Psoas muscle (tissue), 8 donors: ENCODE measurements around the gene OCA2. TPM values are rescaled to one million over a fixed set of nuclear protein-coding genes. Genes with fewer than 3 reads are reported as not detected.

Source experiments
- ATAC-seq, 4 donors: fragments of 200-7000 bp; cut with Tn5 transposase; one replicate each; pipeline ENCODE4 v1.9.1; 2020; ENCODE audit warnings: moderate library complexity in 3 of 4, mild to moderate bottlenecking in 2 of 4
- DNase-seq, 2 donors: peaks; one replicate each; pipeline ENCODE4 v3.0.0-alpha.2; 2020
- H3K27ac ChIP-seq: fragments of 200-600 bp; one replicate; pipeline ENCODE4 v1.8.0; 2022
- H3K27me3 ChIP-seq, 3 donors: fragments of 200-600 bp in 1 of 3; one replicate each; pipeline versions ENCODE4 v1.6.1 to v1.8.0; 2013 to 2022; ENCODE audit warnings: low read length in 2 of 3, mild to moderate bottlenecking in 2 of 3, moderate library complexity in 1 of 3; ENCODE audit not compliant: insufficient read depth in 3 of 3
- H3K36me3 ChIP-seq, 2 donors: fragments of 200-600 bp in 1 of 2; one replicate each; pipeline versions ENCODE4 v1.6.1 to v1.8.0; 2013 to 2022; ENCODE audit warnings: low read depth in 1 of 2, mild to moderate bottlenecking in 1 of 2, moderate library complexity in 1 of 2; ENCODE audit not compliant: insufficient read depth in 1 of 2
- H3K4me1 ChIP-seq: fragments of 200-600 bp; one replicate; pipeline ENCODE4 v1.8.0; 2022
- H3K4me3 ChIP-seq: fragments of 200-600 bp; one replicate; pipeline ENCODE4 v1.8.0; 2022; ENCODE audit warnings: mild to moderate bottlenecking
- H3K9me3 ChIP-seq: fragments of 200-600 bp; one replicate; pipeline ENCODE4 v1.8.0; 2022
- WGBS, 3 donors: extraction: QIAGEN DNeasy Blood & Tissue Kit; methylation state at CpG; one replicate each; pipeline versions ENCODE4 v1.1.6 to v1.1.7; 2013; 5-methylcytosine and 5-hydroxymethylcytosine counted together
- intact Hi-C, 2 donors: fragments of 100-400 bp; cut with DNase I; formaldehyde crosslinking; loops; one replicate each; pipeline versions ENCODE4 v1.11.0 to v1.14.2; 2022
- polyA plus RNA-seq, 3 donors: library from polyadenylated mRNA; stranded (reverse); fragments of 200-250 nt; gene quantifications; one replicate each; pipeline ENCODE4 v1.2.3, GENCODE V29; 2013
- total RNA-seq, 4 donors: library from RNA; stranded (reverse); fragmentation: NEBNext Ultra II Directional in 2 of 4; extraction: Animal tissue kit (Norgen Biotek cat#: 25700) in 2 of 4; gene quantifications; one replicate each; pipeline versions ENCODE4 v1.2.1 to v1.2.4, GENCODE V29; 2021 to 2023
- TF ChIP-seq, protein P1 (sequence below): fragments of 200-600 bp; IDR thresholded peaks from one replicate; pipeline ENCODE4 v1.8.0; 2022; ENCODE audit warnings: antibody characterized with exemption
- donor health status: healthy with polysubstance abuse.
- donor health status: DM: no; HTN: no; CAD: no; lungs with moderate emphysema.
- donor health status: Bipolar disorder and iron deficiency.
- donor health status: healthy.
- donor health status: DM: yes; HTN: yes; CAD: no.
- donor health status: DM: no; HTN: no; CAD: no.
- donor health status: DM: no; HTN: no; CAD: no.
- donor health status: DM: yes; HTN: yes; CAD: no.

The OCA2 gene
- total and polyA plus RNA-seq, 7 donors, result 0.03 to 0.52 (median 0.17) TPM; not detected in 2

DNA sequence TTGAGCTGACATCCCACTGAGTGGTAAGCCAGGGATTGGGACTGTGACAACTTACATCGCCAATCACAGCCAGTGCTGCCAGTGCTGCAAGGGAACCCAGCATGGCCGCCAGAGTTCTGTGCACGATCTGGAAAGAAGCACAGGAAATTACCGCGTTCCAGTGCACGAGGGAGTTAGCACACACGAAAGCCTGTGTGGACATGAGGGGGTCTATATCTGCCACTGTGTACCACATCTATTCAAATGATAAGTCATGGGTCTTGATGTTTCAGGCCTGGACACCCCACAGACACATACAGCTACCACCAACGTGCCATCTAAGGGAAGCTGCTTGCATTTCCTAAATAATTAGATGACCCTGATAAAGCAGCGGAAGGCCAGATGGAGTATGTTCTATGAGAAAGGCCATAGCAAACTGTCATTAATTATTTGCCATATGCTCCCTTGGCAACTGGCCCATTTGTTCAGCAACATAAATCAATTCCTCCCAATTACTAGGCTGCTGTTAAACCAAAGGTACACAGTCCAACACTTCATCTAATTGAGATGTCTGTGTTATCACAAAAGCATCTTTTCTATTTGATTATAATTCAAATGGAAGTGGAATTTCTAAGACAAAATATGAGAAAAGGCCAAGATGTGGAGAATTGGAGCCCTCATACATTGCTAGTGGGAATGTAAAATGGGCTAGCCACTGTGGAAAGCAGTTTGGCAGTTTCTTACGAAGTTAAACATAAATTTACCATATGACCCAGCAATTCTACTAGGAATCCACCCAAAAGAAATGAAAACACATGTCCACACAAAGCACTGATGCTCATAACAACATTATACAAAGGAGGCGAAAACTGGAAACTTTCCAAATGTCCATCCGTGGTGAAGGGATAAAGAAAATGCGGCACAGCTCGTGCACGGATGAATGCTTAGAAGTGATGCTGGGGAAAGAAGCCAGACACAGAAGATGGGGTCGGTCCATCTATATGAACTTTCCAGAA, 108.3 kb downstream of the OCA2 start:
- no peak overlapping the region for H3K4me3 ChIP-seq
- no peaks in the 10 kb centered on the region for H3K36me3 ChIP-seq
- no peak overlapping the region for H3K27ac ChIP-seq
- no peaks in the 10 kb centered on the region for H3K4me1 ChIP-seq
- intact Hi-C loops, result no loop called here
- no peaks in the 10 kb centered on the region for H3K27me3 ChIP-seq
- no peaks in the 10 kb centered on the region for H3K9me3 ChIP-seq
- WGBS, 3 donors, result 51 to 56% (median 51%) methylated on average over 16 of the region's 16 CpGs
- no peak for ATAC-seq
- no peak for DNase-seq
- TF ChIP-seq, protein P1, sequence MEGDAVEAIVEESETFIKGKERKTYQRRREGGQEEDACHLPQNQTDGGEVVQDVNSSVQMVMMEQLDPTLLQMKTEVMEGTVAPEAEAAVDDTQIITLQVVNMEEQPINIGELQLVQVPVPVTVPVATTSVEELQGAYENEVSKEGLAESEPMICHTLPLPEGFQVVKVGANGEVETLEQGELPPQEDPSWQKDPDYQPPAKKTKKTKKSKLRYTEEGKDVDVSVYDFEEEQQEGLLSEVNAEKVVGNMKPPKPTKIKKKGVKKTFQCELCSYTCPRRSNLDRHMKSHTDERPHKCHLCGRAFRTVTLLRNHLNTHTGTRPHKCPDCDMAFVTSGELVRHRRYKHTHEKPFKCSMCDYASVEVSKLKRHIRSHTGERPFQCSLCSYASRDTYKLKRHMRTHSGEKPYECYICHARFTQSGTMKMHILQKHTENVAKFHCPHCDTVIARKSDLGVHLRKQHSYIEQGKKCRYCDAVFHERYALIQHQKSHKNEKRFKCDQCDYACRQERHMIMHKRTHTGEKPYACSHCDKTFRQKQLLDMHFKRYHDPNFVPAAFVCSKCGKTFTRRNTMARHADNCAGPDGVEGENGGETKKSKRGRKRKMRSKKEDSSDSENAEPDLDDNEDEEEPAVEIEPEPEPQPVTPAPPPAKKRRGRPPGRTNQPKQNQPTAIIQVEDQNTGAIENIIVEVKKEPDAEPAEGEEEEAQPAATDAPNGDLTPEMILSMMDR, result no peak

DNA sequence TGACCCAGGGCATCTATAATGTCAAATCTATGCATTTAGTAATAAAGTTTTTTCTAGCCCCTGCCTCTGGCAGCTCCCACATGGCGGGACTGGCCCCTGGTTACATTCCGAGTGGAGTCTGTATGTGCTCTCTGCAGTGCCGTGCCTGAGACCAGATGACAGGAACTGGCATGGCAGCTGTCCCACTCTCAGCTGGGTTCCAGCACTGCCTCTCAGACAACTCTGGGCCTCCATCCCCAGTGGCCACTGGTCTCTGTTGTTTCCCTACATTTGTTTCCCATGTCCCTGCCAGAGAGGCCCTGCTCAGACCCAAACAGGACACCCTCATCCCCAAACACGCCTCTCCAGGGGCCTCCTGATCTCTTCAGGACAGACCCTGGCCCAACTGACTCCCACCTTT, 109.3 kb downstream of the OCA2 start:
- intact Hi-C loops, result no loop called here
- DNase-seq (no peak), ATAC-seq (no peak)
- Histone ChIP-seq H3K27ac (no peak overlapping the region), H3K36me3 (no peaks in the 10 kb centered on the region), H3K27me3 (no peaks in the 10 kb centered on the region), H3K4me3 (no peak overlapping the region), H3K9me3 (no peaks in the 10 kb centered on the region), H3K4me1 (no peaks in the 10 kb centered on the region)
- TF ChIP-seq, protein P1, result no peak
- WGBS, 3 donors, result 63 to 76% (median 71%) methylated on average over 4 of the region's 4 CpGs

DNA sequence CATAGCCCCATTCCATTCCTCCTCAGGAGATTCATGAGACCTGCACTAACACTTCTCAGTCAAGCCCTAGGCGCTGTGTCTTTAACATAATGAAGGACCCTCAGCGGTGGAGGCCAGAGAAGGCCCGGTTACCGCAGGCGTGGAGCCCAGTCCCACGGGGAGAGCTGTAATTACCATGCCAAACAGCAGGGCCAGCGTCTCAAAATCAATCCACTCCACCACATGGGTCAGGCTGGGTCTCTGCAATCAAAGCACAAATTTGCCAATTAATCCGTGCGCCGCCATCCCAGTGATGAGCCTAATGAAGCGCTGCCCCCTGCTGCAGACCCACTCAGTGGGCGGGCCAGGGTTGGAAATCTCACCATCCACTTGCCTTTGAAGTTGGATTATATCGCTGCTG, 109.7 kb downstream of the OCA2 start:
- DNase-seq (no peak), ATAC-seq (no peak)
- no peaks in the 10 kb centered on the region for H3K27me3 ChIP-seq
- TF ChIP-seq, protein P1, result no peak
- 63 to 72% (median 66%) methylated on average over 13 of the region's 13 CpGs for WGBS, 3 donors
- no peak overlapping the region for H3K4me3 ChIP-seq
- no peaks in the 10 kb centered on the region for H3K36me3 ChIP-seq
- no peaks in the 10 kb centered on the region for H3K9me3 ChIP-seq
- intact Hi-C loops, result no loop called here
- H3K4me1 ChIP-seq, result no peaks in the 10 kb centered on the region
- H3K27ac ChIP-seq, result no peak overlapping the region

DNA sequence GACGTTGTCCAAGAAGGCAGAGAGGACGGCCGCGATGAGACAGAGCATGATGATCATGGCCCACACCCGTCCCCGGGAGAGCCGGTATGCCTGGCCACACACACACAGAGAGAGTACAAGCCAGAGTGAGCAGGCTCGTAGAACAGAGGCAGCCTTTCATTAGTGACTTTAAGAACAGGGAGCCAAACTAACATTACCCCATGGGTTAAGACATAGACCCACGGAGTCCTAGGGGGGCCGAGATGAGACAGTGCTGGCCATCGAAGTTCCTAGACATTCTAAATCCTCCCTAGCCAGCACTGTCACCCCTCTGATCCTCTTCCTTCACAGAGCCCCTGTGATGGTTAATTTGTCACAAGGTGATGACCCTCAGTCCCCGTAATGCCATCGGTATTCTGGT, 114.0 kb downstream of the OCA2 start:
- no peaks in the 10 kb centered on the region for H3K27me3 ChIP-seq
- ATAC-seq (no peak), DNase-seq (no peak)
- H3K9me3 ChIP-seq, result no peaks in the 10 kb centered on the region
- H3K4me1 ChIP-seq, result no peaks in the 10 kb centered on the region
- no peak overlapping the region for H3K4me3 ChIP-seq
- no peaks in the 10 kb centered on the region for H3K36me3 ChIP-seq
- TF ChIP-seq, protein P1, result no peak
- WGBS, 3 donors, result 85 to 90% (median 85%) methylated on average over 13 of the region's 13 CpGs
- intact Hi-C loops, result no loop called here
- H3K27ac ChIP-seq, result no peak overlapping the region
